CD4-positive, CD25-positive, alpha-beta regulatory T cell (primary cell): Measurements from ENCODE around the gene METTL13. TPM values are rescaled to one million over a fixed set of nuclear protein-coding genes. Genes with fewer than 3 reads are reported as not detected.

Experiments used
- ATAC-seq, 2 donors: fragments of 150-1000 bp; cut with Tn5 transposase; one replicate each; pipeline ENCODE4 v1.10.0; 2021; ENCODE audit warnings: low read depth in 2 of 2, moderate number of reproducible peaks in 2 of 2, moderate library complexity in 1 of 2
- DNase-seq, 3 donors: peaks; one replicate each; pipeline versions ENCODE4 v3.0.0 to v3.0.0-alpha.2; 2012 to 2022; ENCODE audit warnings: mixed read lengths in 1 of 3
- H3K27ac ChIP-seq: one replicate; pipeline ENCODE4 v1.7.0; 2013; ENCODE audit warnings: mild to moderate bottlenecking, low read length; ENCODE audit not compliant: insufficient read depth, poor library complexity, severe bottlenecking
- H3K27me3 ChIP-seq: one replicate; pipeline ENCODE4 v1.7.0; 2013; ENCODE audit warnings: low read length; ENCODE audit not compliant: control insufficient read depth, insufficient read depth
- H3K36me3 ChIP-seq: one replicate; pipeline ENCODE4 v1.7.0; 2013; ENCODE audit warnings: mild to moderate bottlenecking, low read length, moderate library complexity; ENCODE audit not compliant: control insufficient read depth, insufficient read depth
- H3K4me1 ChIP-seq: 2 replicates; pipeline ENCODE4 v1.7.0; 2013; ENCODE audit warnings: mild to moderate bottlenecking, low read length; ENCODE audit not compliant: insufficient read depth, control insufficient read depth, poor library complexity, severe bottlenecking
- H3K4me3 ChIP-seq: one replicate; pipeline ENCODE4 v1.7.0; 2013; ENCODE audit warnings: low read depth, mild to moderate bottlenecking, low read length, moderate library complexity
- H3K9me3 ChIP-seq, 2 experiments: 1 replicate in 1 of 2; 2 replicates in 1 of 2; pipeline ENCODE4 v1.7.0; 2013; ENCODE audit warnings: low read length in 2 of 2, mild to moderate bottlenecking in 1 of 2, moderate library complexity in 1 of 2; ENCODE audit not compliant: control insufficient read depth in 2 of 2
- H3K27ac Mint-ChIP-seq, 3 donors: one replicate each; pipeline ENCODE4 v1.8.0; 2020 to 2022; ENCODE audit warnings: mild to moderate bottlenecking in 3 of 3, mixed read lengths in 3 of 3, moderate library complexity in 2 of 3
- H3K27me3 Mint-ChIP-seq: one replicate; pipeline ENCODE4 v1.8.0; 2022; ENCODE audit warnings: mild to moderate bottlenecking, mixed read lengths
- H3K36me3 Mint-ChIP-seq: one replicate; pipeline ENCODE4 v1.8.0; 2020; ENCODE audit warnings: mixed read lengths
- H3K4me1 Mint-ChIP-seq, 4 donors: one replicate each; pipeline ENCODE4 v1.8.0; 2020 to 2022; ENCODE audit warnings: mixed read lengths in 4 of 4, mild to moderate bottlenecking in 1 of 4
- H3K4me3 Mint-ChIP-seq, 4 donors: one replicate each; pipeline ENCODE4 v1.8.0; 2020 to 2022; ENCODE audit warnings: mild to moderate bottlenecking in 4 of 4, mixed read lengths in 4 of 4, moderate library complexity in 3 of 4
- H3K9me3 Mint-ChIP-seq, 7 donors: one replicate each; pipeline ENCODE4 v1.8.0; 2020 to 2022; ENCODE audit warnings: mixed read lengths in 7 of 7, mild to moderate bottlenecking in 3 of 7, moderate library complexity in 2 of 7
- polyA plus RNA-seq, 4 donors: library from polyadenylated mRNA; unstranded; fragments of 300-500 nt; fragmentation: Illumina TruSeq; gene quantifications; one replicate each; pipeline ENCODE4 v1.2.3, GENCODE V29; 2021
- total RNA-seq: library from RNA; stranded (reverse); gene quantifications from one replicate; pipeline ENCODE4 v1.2.3, GENCODE V29; 2022

Gene METTL13
- total and polyA plus RNA-seq, 5 donors from 2014 or later, result 17.5 to 38.4 (median 28.6) TPM

DNA sequence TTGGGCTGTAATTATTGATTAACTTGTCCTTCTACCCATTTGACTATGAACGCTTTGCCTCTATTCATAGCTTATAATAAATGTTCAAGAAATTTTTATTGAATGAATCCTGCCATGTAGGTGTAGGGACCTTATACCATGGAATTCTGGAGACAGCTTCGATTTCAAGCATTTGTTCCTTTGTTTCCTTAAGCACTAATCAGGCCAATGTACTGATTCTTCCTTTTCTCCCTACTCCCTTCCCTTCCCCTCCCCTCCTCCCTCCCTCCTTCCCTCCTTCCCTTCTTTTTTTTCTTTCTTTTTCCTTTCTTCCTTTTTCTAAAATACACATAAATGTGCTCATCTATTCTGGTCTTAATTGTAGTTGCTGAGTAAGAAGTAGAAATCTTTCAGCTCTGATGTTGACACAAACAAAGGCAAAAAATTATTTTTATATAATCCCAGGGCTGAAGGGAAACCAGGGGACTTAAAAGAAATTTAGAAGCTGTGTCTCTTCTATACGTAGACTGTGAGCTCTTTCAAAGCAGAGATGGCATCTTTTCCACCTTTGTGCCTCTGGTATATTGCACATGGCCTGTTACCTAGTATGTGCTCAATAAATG is 34.9 kb downstream of the METTL13 start:
- no peak overlapping the region for H3K27ac ChIP-seq
- no peaks in the 10 kb centered on the region for H3K9me3 ChIP-seq
- DNase-seq (no peak), ATAC-seq (no peak)
- no peaks in the 10 kb centered on the region for H3K4me1 Mint-ChIP-seq
- peaks cover 0 to 2% (median 0%) of the 10 kb centered on the region in 7 donors for H3K9me3 Mint-ChIP-seq
- no peak overlapping the region for H3K4me3 ChIP-seq
- no peaks in the 10 kb centered on the region for H3K27me3 Mint-ChIP-seq
- H3K27me3 ChIP-seq, result no peaks in the 10 kb centered on the region
- H3K4me1 ChIP-seq, result no peaks in the 10 kb centered on the region
- no peak overlapping the region for H3K4me3 Mint-ChIP-seq
- no peaks in the 10 kb centered on the region for H3K36me3 ChIP-seq
- H3K36me3 Mint-ChIP-seq, result peaks cover 5% of the 10 kb centered on the region
- H3K27ac Mint-ChIP-seq, result peak overlapping the region in 1 of 3 donors; percentile 43

DNA sequence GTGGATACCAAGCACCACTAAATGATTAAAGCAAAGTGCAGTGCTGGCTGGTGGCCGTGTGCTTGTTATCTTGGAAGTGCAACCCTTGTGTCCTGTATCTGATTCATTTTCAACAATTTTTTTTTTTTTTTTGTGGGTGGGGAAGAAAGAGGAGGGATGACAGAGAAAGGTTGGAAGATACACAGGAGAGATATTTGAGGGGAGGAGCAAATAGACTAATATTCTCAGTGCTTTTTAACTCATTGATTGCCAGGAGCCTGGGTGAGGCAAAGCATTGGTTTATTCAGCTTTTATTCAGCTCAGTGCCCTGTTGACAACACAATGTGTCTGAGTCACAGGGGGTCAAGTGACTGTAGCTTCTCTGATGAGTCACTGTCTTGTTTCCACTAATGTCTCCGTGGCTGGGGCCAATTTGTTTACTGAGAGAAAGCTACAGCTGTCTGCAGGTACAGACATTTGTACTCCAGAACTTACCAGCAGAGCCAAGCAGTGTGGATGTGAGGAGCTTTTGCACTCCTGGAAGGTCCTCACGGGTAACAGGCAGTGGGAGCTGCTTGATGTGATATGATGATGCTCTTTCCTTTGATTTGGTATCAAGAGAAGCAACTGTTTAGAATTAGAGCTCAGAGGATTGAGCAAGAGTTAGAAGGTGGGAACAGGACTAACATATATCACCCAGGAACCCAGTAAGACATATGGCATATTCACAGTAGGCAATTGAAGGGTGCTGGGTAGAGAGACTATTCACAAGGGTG is 36.2 kb downstream of the METTL13 start:
- Histone ChIP-seq H3K27ac (no peak overlapping the region), H3K9me3 (no peaks in the 10 kb centered on the region), H3K36me3 (no peaks in the 10 kb centered on the region), H3K27me3 (no peaks in the 10 kb centered on the region), H3K4me1 (no peaks in the 10 kb centered on the region), H3K4me3 (no peak overlapping the region)
- DNase-seq (peak in 1 of 3 donors; percentile 73), ATAC-seq (peak; percentile 81 to 88)
- Mint-ChIP-seq H3K27me3 (no peaks in the 10 kb centered on the region), H3K4me1 (no peaks in the 10 kb centered on the region), H3K27ac (peak overlapping the region in 1 of 3 donors; percentile 64), H3K9me3 (peaks cover 0 to 2% (median 0%) of the 10 kb centered on the region in 7 donors), H3K4me3 (no peak overlapping the region), H3K36me3 (peaks cover 5% of the 10 kb centered on the region)

DNA sequence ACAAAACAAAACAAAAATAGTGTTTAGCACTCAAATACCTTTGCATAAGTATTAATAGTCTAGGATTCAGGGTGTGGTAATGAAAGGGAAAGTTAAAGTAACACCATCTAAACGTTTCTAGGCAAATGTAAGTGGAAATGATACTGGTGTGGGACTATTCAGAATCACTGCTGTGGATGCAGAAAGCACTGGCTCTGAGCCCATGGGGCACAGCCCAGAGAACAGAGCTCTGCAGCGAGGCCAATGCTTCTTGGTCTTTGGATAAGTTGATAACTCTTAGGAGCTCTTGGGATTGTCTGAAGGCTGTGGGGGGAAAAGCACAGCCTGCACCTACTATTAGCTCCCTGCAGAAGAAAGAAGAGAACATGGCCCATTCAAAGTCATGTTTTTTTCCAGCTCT is 38.5 kb downstream of the METTL13 start:
- Histone ChIP-seq H3K4me3 (no peak overlapping the region), H3K27ac (no peak overlapping the region), H3K4me1 (no peaks in the 10 kb centered on the region), H3K9me3 (no peaks in the 10 kb centered on the region), H3K27me3 (no peaks in the 10 kb centered on the region), H3K36me3 (no peaks in the 10 kb centered on the region)
- H3K27me3 Mint-ChIP-seq, result no peaks in the 10 kb centered on the region
- H3K4me1 Mint-ChIP-seq, result no peaks in the 10 kb centered on the region
- ATAC-seq (no peak), DNase-seq (no peak)
- no peak overlapping the region for H3K27ac Mint-ChIP-seq
- no peak overlapping the region for H3K4me3 Mint-ChIP-seq
- peaks cover 5% of the 10 kb centered on the region for H3K36me3 Mint-ChIP-seq
- peaks cover 0 to 5% (median 0%) of the 10 kb centered on the region in 7 donors for H3K9me3 Mint-ChIP-seq

DNA sequence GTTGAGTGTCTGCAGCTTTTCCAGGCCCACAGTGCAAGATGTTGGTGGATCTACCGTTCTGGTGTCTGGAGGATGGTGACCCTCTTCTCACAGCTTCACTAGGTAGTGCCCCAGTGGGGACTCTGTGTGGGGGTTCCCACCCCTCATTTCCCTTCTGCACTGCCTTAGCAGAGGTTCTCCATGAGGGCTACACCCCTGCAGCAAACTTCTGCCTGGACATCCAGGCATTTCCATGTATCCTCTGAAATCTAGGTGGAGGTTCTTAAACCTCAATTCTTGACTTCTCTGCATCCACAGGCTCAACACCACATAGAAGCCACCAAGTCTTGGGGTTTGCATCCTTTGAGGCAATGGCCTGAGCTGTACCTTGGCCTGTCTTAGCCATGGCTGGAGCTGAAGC is 45.5 kb downstream of the METTL13 start:
- H3K27me3 ChIP-seq, result no peaks in the 10 kb centered on the region
- H3K4me1 Mint-ChIP-seq, result no peaks in the 10 kb centered on the region
- H3K4me3 ChIP-seq, result no peak overlapping the region
- H3K4me3 Mint-ChIP-seq, result no peak overlapping the region
- DNase-seq, result no peak
- H3K27ac ChIP-seq, result no peak overlapping the region
- H3K27ac Mint-ChIP-seq, result no peak overlapping the region
- peaks cover 8% of the 10 kb centered on the region for H3K36me3 Mint-ChIP-seq
- H3K36me3 ChIP-seq, result no peaks in the 10 kb centered on the region
- ATAC-seq, result no peak
- H3K4me1 ChIP-seq, result no peaks in the 10 kb centered on the region
- peaks cover 5% of the 10 kb centered on the region for H3K27me3 Mint-ChIP-seq
- H3K9me3 ChIP-seq, result peaks cover 8 to 13% of the 10 kb centered on the region in 2 experiments
- peaks cover 4 to 28% (median 18%) of the 10 kb centered on the region in 7 donors for H3K9me3 Mint-ChIP-seq

DNA sequence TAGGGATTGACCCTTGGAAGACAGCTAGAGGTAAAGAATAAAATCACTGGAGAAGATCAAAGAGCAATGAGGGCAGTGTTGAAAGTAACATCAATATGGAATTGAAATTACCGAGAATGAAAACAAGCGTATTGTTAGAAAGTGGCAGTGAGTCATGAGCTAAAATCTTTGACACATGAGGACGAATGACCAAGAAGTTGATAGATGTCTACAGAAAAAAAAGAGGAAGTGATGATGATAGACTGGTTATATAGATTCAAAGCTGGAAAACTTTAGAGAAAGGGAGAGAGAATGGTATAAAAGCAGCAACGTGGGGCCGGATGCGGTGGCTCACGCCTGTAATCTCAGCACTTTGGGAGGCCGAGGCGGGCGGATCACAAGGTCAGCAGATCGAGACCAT is 47.3 kb downstream of the METTL13 start:
- no peak overlapping the region for H3K27ac Mint-ChIP-seq
- H3K36me3 Mint-ChIP-seq, result peaks cover 8% of the 10 kb centered on the region
- no peaks in the 10 kb centered on the region for H3K4me1 ChIP-seq
- peaks cover 5% of the 10 kb centered on the region for H3K27me3 Mint-ChIP-seq
- H3K4me3 Mint-ChIP-seq, result no peak overlapping the region
- H3K9me3 Mint-ChIP-seq, result peaks cover 4 to 28% (median 18%) of the 10 kb centered on the region in 7 donors
- H3K36me3 ChIP-seq, result no peaks in the 10 kb centered on the region
- no peak overlapping the region for H3K4me3 ChIP-seq
- ATAC-seq (no peak), DNase-seq (no peak)
- no peaks in the 10 kb centered on the region for H3K4me1 Mint-ChIP-seq
- peaks cover 8 to 13% of the 10 kb centered on the region in 2 experiments for H3K9me3 ChIP-seq
- no peaks in the 10 kb centered on the region for H3K27me3 ChIP-seq
- H3K27ac ChIP-seq, result no peak overlapping the region

DNA sequence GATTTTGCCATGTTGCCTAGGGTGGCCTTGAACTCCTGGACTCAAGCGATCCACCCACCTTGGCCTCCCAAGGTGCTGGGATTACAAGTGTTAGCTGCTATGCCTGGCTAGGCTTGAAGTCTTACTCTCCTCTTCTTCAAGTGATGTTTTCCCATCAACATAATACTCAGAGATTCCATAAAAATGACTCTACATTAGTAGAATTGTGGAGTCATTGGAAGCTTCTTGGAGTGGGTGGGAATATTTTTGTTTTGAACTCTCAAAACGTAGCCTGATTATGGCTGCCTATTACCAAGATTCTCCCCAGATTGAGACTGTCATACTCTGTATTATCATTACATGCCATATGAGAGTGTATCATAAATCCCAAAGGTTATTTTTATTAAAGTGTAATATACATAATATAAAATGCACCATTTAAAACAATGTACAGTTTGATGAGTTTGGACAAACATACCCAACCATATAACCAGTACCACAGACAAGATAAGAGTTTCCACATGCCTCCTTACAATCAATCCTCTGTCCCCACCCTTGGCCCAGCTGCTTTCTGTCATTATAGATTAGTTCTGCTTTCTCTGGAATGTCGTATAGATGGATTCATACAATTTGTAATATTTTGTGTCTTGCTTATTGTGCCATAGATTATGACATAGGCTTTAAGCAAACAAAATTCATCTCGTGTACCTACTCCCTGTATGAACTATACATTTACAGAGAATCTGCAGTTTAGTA is 51.8 kb downstream of the METTL13 start:
- no peak overlapping the region for H3K27ac ChIP-seq
- H3K36me3 Mint-ChIP-seq, result no peaks in the 10 kb centered on the region
- no peak overlapping the region for H3K4me3 Mint-ChIP-seq
- ATAC-seq (no peak), DNase-seq (no peak)
- no peaks in the 10 kb centered on the region for H3K4me1 Mint-ChIP-seq
- H3K27ac Mint-ChIP-seq, result no peak overlapping the region
- H3K4me1 ChIP-seq, result no peaks in the 10 kb centered on the region
- H3K36me3 ChIP-seq, result no peaks in the 10 kb centered on the region
- no peak overlapping the region for H3K4me3 ChIP-seq
- peaks cover 5% of the 10 kb centered on the region for H3K27me3 Mint-ChIP-seq
- no peaks in the 10 kb centered on the region for H3K27me3 ChIP-seq
- H3K9me3 ChIP-seq, result no peaks in the 10 kb centered on the region
- H3K9me3 Mint-ChIP-seq, result peaks cover 0 to 6% (median 5%) of the 10 kb centered on the region in 7 donors

DNA sequence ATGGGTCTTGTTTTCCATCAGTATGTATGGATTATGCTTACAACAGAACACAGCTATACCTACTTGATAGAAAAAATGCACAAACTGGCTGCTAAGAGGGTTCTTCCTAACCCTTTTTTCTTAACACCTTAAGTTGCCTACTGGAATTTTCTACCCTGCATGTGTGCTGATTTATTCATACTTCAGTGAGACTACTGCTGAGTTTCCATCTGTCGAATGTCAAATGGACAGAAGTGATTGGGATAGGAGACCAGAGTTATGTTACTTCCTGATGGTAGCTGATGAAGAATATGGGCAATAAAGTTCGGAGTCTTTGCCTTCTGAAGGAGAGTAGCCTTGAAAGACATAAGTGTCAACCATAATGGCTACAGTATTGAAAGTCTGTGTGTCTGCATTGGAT is 53.4 kb downstream of the METTL13 start:
- H3K4me3 ChIP-seq, result no peak overlapping the region
- no peaks in the 10 kb centered on the region for H3K36me3 ChIP-seq
- no peak overlapping the region for H3K27ac Mint-ChIP-seq
- H3K27me3 ChIP-seq, result no peaks in the 10 kb centered on the region
- DNase-seq (no peak), ATAC-seq (no peak)
- H3K4me1 Mint-ChIP-seq, result no peaks in the 10 kb centered on the region
- no peaks in the 10 kb centered on the region for H3K36me3 Mint-ChIP-seq
- H3K9me3 ChIP-seq, result no peaks in the 10 kb centered on the region
- H3K27ac ChIP-seq, result no peak overlapping the region
- no peak overlapping the region for H3K4me3 Mint-ChIP-seq
- H3K9me3 Mint-ChIP-seq, result peaks cover 0 to 1% (median 0%) of the 10 kb centered on the region in 7 donors
- no peaks in the 10 kb centered on the region for H3K27me3 Mint-ChIP-seq
- no peaks in the 10 kb centered on the region for H3K4me1 ChIP-seq
